Keratinocyte (primary cell): ENCODE data around the gene EIF4E1B. TPM values are rescaled to one million over a fixed set of nuclear protein-coding genes. Genes with fewer than 3 reads are reported as not detected.

Experiments
- DNase-seq: peaks from one replicate; pipeline ENCODE4 v3.0.0-alpha.2; 2011; ENCODE audit warnings: low read depth, missing footprints, low spot score
- FAIRE-seq: peaks from 2 replicates; lab custom pipeline; 2011; peaks lifted over from hg19 to GRCh38; lab: Jason Lieb, UNC
- H2AFZ ChIP-seq: 2 replicates; pipeline ENCODE4 v1.6.0; 2012; ENCODE audit warnings: low read length, control low read depth, inconsistent platforms; ENCODE audit not compliant: control insufficient read depth
- H3K27ac ChIP-seq: 2 replicates; pipeline ENCODE4 v1.5.1; 2011; ENCODE audit warnings: low read length; ENCODE audit not compliant: control insufficient read depth, insufficient read depth
- H3K27me3 ChIP-seq: 3 replicates; pipeline ENCODE4 v1.6.0; 2011; ENCODE audit warnings: low read length; ENCODE audit not compliant: control insufficient read depth, insufficient read depth; ENCODE audit errors: extremely low read depth
- H3K36me3 ChIP-seq, 2 experiments: 2 replicates in 1 of 2; 3 replicates in 1 of 2; pipeline ENCODE4 v1.5.1; 2011; ENCODE audit warnings: low read length in 2 of 2, mild to moderate bottlenecking in 1 of 2; ENCODE audit not compliant: control insufficient read depth in 2 of 2, insufficient read depth in 2 of 2; ENCODE audit errors: extremely low read depth in 1 of 2
- H3K4me1 ChIP-seq: 3 replicates; pipeline ENCODE4 v1.5.1; 2011; ENCODE audit warnings: low read length; ENCODE audit not compliant: control insufficient read depth, insufficient read depth; ENCODE audit errors: extremely low read depth
- H3K4me2 ChIP-seq: 3 replicates; pipeline ENCODE4 v1.6.0; 2011; ENCODE audit warnings: low read depth, low read length; ENCODE audit not compliant: control insufficient read depth, insufficient read depth; ENCODE audit errors: extremely low read depth
- H3K4me3 ChIP-seq, 3 experiments: fragments of 200-600 bp in 1 of 3; sonication (generic) in 1 of 3; 2 replicates in 2 of 3; 3 replicates in 1 of 3; pipeline ENCODE4 v1.5.1; 2011 to 2016; ENCODE audit warnings: low read length in 3 of 3, mild to moderate bottlenecking in 3 of 3, control low read depth in 2 of 3, inconsistent platforms in 1 of 3, low read depth in 1 of 3, mixed read lengths in 1 of 3, mixed run types in 1 of 3, moderate library complexity in 1 of 3; ENCODE audit not compliant: control insufficient read depth in 2 of 3, insufficient read depth in 2 of 3; ENCODE audit errors: extremely low read depth in 1 of 3
- H3K79me2 ChIP-seq: 2 replicates; pipeline ENCODE4 v1.6.0; 2012; ENCODE audit warnings: low read length; ENCODE audit not compliant: control insufficient read depth, insufficient read depth
- H3K9ac ChIP-seq: 3 replicates; pipeline ENCODE4 v1.6.0; 2011; ENCODE audit warnings: low read length; ENCODE audit not compliant: control insufficient read depth, insufficient read depth; ENCODE audit errors: extremely low read depth
- H3K9me1 ChIP-seq: 3 replicates; pipeline ENCODE4 v1.6.0; 2011; ENCODE audit warnings: low read length; ENCODE audit not compliant: control insufficient read depth, insufficient read depth; ENCODE audit errors: extremely low read depth
- H3K9me3 ChIP-seq: 2 replicates; pipeline ENCODE4 v1.5.1; 2012; ENCODE audit warnings: low read depth, low read length; ENCODE audit not compliant: control insufficient read depth
- H4K20me1 ChIP-seq: 3 replicates; pipeline ENCODE4 v1.6.0; 2011; ENCODE audit warnings: low read length; ENCODE audit not compliant: control insufficient read depth, insufficient read depth; ENCODE audit errors: extremely low read depth
- EZH2 ChIP-seq: IDR thresholded peaks from one replicate; pipeline ENCODE4 v1.6.1; 2012; ENCODE audit warnings: inconsistent platforms, mild to moderate bottlenecking, low read length, moderate library complexity
- dilution Hi-C: fragments of 300-500 bp; cut with MboI; formaldehyde crosslinking; loops from one replicate; pipeline ENCODE4 v1.7.0; 2020; ENCODE audit warnings: low sequenced_read_pairs; ENCODE audit not compliant: extremely low pct_ligation_motif_present
- polyA plus RNA-seq, 5 experiments: library from polyadenylated mRNA; depleted of rRNA in 3 of 5; stranded (reverse) in 3 of 5; stranded (forward) in 1 of 5; unstranded in 1 of 5; fragments of >200 nt; gene quantifications; 1 replicate in 1 of 5; 2 replicates in 3 of 5; 3 replicates in 1 of 5; pipeline versions ENCODE4 v1.2.1 to v1.2.3, GENCODE V29; 2011 to 2012; ENCODE audit warnings: missing spikeins in 2 of 5, low read depth in 1 of 5, low replicate concordance in 1 of 5
- TF ChIP-seq, protein P1 (sequence below), 3 experiments: IDR thresholded peaks in 1 of 3; conservative IDR thresholded peaks in 1 of 3; optimal IDR thresholded peaks in 1 of 3; 2 replicates in 2 of 3; 3 replicates in 1 of 3; pipeline versions ENCODE3 to v1.5.1; 2011; ENCODE audit warnings: low read length in 3 of 3, mild to moderate bottlenecking in 3 of 3, moderate library complexity in 2 of 3, control low read depth in 1 of 3, inconsistent platforms in 1 of 3; ENCODE audit not compliant: insufficient read depth in 2 of 3; ENCODE audit errors: extremely low read depth in 1 of 3

The EIF4E1B gene
- polyA plus RNA-seq, 1 donor (not counting 4 experiments of a cell fraction or from before 2014, with no cell fraction given), result not detected

- H3K27me3 ChIP-seq, result peaks cover 23% of the 10 kb centered on the region
- no peaks in the 10 kb centered on the region for H3K9me1 ChIP-seq
- no peak for DNase-seq
- TF ChIP-seq EZH2, result no peak
- TF ChIP-seq, protein P1, sequence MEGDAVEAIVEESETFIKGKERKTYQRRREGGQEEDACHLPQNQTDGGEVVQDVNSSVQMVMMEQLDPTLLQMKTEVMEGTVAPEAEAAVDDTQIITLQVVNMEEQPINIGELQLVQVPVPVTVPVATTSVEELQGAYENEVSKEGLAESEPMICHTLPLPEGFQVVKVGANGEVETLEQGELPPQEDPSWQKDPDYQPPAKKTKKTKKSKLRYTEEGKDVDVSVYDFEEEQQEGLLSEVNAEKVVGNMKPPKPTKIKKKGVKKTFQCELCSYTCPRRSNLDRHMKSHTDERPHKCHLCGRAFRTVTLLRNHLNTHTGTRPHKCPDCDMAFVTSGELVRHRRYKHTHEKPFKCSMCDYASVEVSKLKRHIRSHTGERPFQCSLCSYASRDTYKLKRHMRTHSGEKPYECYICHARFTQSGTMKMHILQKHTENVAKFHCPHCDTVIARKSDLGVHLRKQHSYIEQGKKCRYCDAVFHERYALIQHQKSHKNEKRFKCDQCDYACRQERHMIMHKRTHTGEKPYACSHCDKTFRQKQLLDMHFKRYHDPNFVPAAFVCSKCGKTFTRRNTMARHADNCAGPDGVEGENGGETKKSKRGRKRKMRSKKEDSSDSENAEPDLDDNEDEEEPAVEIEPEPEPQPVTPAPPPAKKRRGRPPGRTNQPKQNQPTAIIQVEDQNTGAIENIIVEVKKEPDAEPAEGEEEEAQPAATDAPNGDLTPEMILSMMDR (optimal IDR thresholded peaks at IDR 0.05 in 1 of 3, IDR thresholded peaks at IDR 0.05 in 1 of 3, conservative IDR thresholded peaks at IDR 0.05 in 1 of 3; ENCODE audit: extremely low read depth in 1 of 3, insufficient read depth in 2 of 3, low read length in 3 of 3), result no peak
- H3K4me2 ChIP-seq, result no peak overlapping the region
- H3K9me3 ChIP-seq, result no peaks in the 10 kb centered on the region
- no peak overlapping the region for H2AFZ ChIP-seq
- dilution Hi-C loops, result no loop called here
- H3K36me3 ChIP-seq, result no peaks in the 10 kb centered on the region
- no peaks in the 10 kb centered on the region for H3K79me2 ChIP-seq
- H3K4me3 ChIP-seq, result no peak overlapping the region
- no peak for FAIRE-seq
- peaks cover 26% of the 10 kb centered on the region for H3K4me1 ChIP-seq
- no peak overlapping the region for H3K9ac ChIP-seq
- H4K20me1 ChIP-seq, result no peaks in the 10 kb centered on the region
- H3K27ac ChIP-seq, result no peak overlapping the region
Measured at GRCh38 chr5:176618783-176619182, 11.7 kb upstream of the EIF4E1B start.

- no peaks in the 10 kb centered on the region for H3K79me2 ChIP-seq
- FAIRE-seq, result no peak
- no peak overlapping the region for H3K9ac ChIP-seq
- peaks cover 22% of the 10 kb centered on the region for H3K4me1 ChIP-seq
- dilution Hi-C loops, result no loop called here
- TF ChIP-seq, protein P1 (optimal IDR thresholded peaks at IDR 0.05 in 1 of 3, IDR thresholded peaks at IDR 0.05 in 1 of 3, conservative IDR thresholded peaks at IDR 0.05 in 1 of 3; ENCODE audit: extremely low read depth in 1 of 3, insufficient read depth in 2 of 3, low read length in 3 of 3), result peak in 2 of 3 experiments; percentile 29 to 36
- no peak for TF ChIP-seq EZH2
- peaks cover 25% of the 10 kb centered on the region for H3K27me3 ChIP-seq
- H2AFZ ChIP-seq, result no peak overlapping the region
- peak overlapping the region; percentile 41 for H3K4me2 ChIP-seq
- H3K9me1 ChIP-seq, result no peaks in the 10 kb centered on the region
- no peaks in the 10 kb centered on the region for H3K36me3 ChIP-seq
- DNase-seq, result no peak
- no peak overlapping the region for H3K27ac ChIP-seq
- peak overlapping the region in 1 of 3 experiments; percentile 13 for H3K4me3 ChIP-seq
- no peaks in the 10 kb centered on the region for H3K9me3 ChIP-seq
- H4K20me1 ChIP-seq, result no peaks in the 10 kb centered on the region
Measured at GRCh38 chr5:176619203-176619568, 11.3 kb upstream of the EIF4E1B start.
